ENCODE data around the gene TMEM131L. TPM values are rescaled to one million over a fixed set of nuclear protein-coding genes. Genes with fewer than 3 reads are reported as not detected.
A peak's percentile ranks its signal among the peaks of the same experiment; 100 is the strongest.
"Not testable (repeated sequence)": the region's sequence is repeated elsewhere in the genome, so short reads cannot be mapped to it uniquely, and the experiment has no call there.

TMEM131L gene
- total RNA-seq, 1 donor from 2014 or later = 28.1 TPM

DNA sequence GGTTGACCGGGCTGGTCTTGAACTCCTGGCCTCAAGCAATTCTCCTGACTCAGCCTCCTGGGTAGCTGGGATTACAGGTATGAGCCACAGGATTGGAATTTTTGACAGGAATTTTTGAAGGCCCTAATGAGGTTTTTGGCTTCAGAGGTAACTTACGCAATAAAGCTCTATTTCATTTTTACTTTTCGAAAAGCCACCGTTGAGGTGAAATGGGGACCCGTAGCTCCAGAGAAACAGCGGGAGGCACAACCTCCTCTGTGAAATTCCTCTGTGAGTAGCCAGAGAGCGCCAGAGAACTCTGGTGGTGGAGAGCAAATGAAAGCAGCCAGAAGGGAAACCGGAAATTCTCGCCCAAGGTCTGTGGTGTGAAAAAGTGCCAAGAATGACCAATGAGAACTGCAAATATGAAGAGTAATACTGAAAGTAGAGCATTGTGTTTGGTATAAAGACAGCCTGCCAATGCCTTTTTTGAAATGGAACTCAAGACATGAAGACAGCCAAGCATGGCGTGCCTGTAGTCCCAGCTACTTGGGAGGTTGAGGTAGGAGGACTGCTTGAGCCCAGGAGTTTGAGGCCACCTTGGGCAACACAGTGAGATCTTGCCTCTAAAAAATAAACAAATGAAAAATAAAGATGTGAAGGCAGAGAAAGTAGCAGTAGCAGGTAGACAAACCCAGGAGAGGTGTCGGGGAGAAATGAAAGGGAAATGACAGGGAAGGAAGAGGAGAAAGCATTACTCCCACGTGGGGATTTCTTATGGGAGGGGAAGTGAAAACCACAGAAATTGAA is 33.0 kb upstream of the TMEM131L start:
- H3K27me3 Mint-ChIP-seq (ENCODE audit: low read depth) = no peaks in the 10 kb centered on the region
- DNase-seq (ENCODE audit: low spot score) = peak; percentile 76
- peak overlapping the region; percentile 73 for H3K4me3 Mint-ChIP-seq (ENCODE audit: low read depth)
- H3K4me1 Mint-ChIP-seq (ENCODE audit: low read depth) = peaks cover 51% of the 10 kb centered on the region
- intact Hi-C loops (cut with micrococcal nuclease) = loop anchor here (1.0 to 2.0 kb wide), 8 partner anchors 11 to 210 kb away; partner anchors contain the start of gene TMEM131L
- peak overlapping the region; percentile 94 for H3K27ac Mint-ChIP-seq
- no peaks in the 10 kb centered on the region for H3K9me3 Mint-ChIP-seq
- H3K36me3 Mint-ChIP-seq (ENCODE audit: low read depth) = no peaks in the 10 kb centered on the region

DNA sequence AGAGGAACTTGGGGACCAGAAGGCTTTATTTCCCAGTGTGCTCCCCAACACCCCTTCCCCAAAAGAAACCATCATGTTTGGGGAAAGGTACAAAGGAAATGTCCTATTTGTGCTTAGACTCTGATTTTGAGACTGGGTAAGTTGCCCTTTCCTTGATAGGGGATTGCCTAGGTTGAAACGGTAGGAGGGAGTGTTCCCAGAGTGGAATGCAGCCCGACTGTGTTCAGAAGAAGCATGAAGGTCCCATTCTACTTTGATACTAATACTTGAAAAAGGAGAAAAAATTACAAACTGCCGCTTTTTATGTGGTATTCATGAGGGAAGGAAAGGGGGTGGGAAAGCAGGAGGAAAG is 32.4 kb upstream of the TMEM131L start:
- intact Hi-C loops (cut with micrococcal nuclease) = loop anchor here (1.0 to 2.0 kb wide), 8 partner anchors 11 to 209 kb away; partner anchors contain the start of gene TMEM131L
- no peaks in the 10 kb centered on the region for H3K27me3 Mint-ChIP-seq (ENCODE audit: low read depth)
- DNase-seq (ENCODE audit: low spot score) = no peak
- H3K27ac Mint-ChIP-seq = peak overlapping the region; percentile 94
- H3K4me1 Mint-ChIP-seq (ENCODE audit: low read depth) = peaks cover 49% of the 10 kb centered on the region
- no peaks in the 10 kb centered on the region for H3K36me3 Mint-ChIP-seq (ENCODE audit: low read depth)
- H3K4me3 Mint-ChIP-seq (ENCODE audit: low read depth) = peak overlapping the region; percentile 73
- H3K9me3 Mint-ChIP-seq = no peaks in the 10 kb centered on the region

GRCh38 chr4:153434190-153434589 is 32.0 kb upstream of the TMEM131L start:
- intact Hi-C loops (cut with micrococcal nuclease) = no loop called here
- Mint-ChIP-seq H3K27me3 (ENCODE audit: low read depth) (no peaks in the 10 kb centered on the region), H3K4me1 (ENCODE audit: low read depth) (peaks cover 49% of the 10 kb centered on the region), H3K36me3 (ENCODE audit: low read depth) (no peaks in the 10 kb centered on the region), H3K9me3 (no peaks in the 10 kb centered on the region), H3K4me3 (ENCODE audit: low read depth) (peak overlapping the region; percentile 73), H3K27ac (peak overlapping the region; percentile 17)
- no peak for DNase-seq (ENCODE audit: low spot score)

DNA sequence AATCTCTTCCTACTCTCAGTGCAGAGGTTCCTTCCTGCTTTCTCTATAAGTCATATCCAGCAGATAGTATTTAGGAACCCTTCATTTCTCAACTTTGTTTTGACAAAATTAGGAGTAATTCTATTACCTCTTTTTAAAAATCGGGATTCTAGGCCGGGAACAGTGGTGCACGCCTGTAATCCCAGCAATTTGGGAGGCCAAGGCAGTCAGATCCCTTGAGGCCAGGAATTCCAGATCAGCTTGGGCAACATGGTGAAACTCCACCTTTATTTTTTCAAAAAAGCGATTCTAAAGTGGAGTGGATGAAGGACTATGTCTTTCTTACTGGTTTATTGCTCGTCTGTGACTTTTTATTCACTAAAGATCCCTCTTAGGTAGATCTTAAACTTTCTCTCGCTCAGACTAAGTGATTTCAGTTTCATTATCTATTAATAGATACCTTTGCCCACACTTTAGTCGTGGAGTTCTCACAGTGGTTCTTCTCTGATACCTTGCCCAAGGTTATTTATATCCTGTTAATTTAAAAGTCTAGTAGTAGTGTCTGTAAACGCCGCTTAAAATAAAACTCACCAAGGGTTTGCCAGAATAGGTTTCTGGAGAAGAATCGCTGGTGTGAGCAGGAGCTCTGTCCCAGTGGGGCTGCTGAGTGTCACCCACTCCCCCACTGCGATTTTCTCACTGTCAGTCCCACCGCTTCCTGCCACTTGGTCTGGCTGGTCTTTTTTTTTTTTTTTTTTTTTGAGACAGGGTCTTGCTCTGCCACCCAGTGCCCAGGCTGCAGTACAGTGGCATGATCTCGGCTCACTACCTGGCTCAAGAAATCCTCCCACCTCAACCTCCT is 27.0 kb upstream of the TMEM131L start:
- Mint-ChIP-seq H3K27me3 (ENCODE audit: low read depth) (no peaks in the 10 kb centered on the region), H3K4me1 (ENCODE audit: low read depth) (peaks cover 23% of the 10 kb centered on the region), H3K27ac (peak overlapping the region; percentile 75), H3K36me3 (ENCODE audit: low read depth) (no peaks in the 10 kb centered on the region), H3K9me3 (no peaks in the 10 kb centered on the region), H3K4me3 (ENCODE audit: low read depth) (peak overlapping the region; percentile 71)
- intact Hi-C loops (cut with micrococcal nuclease) = no loop called here
- no peak for DNase-seq (ENCODE audit: low spot score)

DNA sequence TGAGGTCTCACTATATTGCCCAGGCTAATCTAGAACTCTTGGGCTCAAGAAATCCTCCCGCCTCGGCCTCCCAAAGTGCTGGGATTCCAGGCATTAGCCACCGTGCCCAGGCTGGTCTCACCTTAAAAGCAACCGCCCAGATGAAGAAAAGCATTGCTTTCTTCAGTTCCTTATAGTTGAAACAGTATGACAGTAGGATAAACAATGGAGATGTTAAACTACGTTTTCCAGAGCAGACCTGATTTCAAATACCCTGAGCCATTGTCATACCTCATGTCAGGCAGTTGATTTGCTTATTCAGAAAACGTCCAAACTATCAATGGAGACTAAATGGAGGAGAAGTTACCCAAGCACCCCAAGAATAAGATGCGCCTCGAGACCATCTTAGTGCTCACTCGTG is 26.3 kb upstream of the TMEM131L start:
- H3K27me3 Mint-ChIP-seq (ENCODE audit: low read depth) = no peaks in the 10 kb centered on the region
- intact Hi-C loops (cut with micrococcal nuclease) = no loop called here
- H3K4me3 Mint-ChIP-seq (ENCODE audit: low read depth) = peak overlapping the region; percentile 71

DNA sequence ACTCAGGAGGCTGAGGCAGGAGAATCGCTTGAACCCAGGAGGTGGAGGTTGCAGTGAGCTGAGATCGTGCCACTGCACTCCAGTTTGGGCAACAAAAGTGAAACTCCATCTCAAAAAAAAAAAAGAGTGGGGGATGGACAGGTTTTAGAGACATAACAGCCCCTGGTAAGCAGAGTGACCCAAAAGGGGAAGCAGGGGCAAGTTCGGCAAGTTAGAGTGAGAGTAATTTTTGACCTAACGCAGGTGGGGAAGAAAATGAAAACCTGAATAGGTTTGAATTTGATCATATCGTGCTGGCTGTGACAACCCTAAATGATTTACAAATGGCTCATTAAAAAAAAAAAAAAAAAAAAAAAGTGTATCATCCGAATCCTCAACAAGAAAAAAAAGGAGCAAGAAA is 25.7 kb upstream of the TMEM131L start:
- DNase-seq (ENCODE audit: low spot score) = no peak
- H3K9me3 Mint-ChIP-seq = no peaks in the 10 kb centered on the region
- intact Hi-C loops (cut with micrococcal nuclease) = no loop called here
- H3K4me3 Mint-ChIP-seq (ENCODE audit: low read depth) = no peak overlapping the region
- H3K27me3 Mint-ChIP-seq (ENCODE audit: low read depth) = no peaks in the 10 kb centered on the region
- H3K4me1 Mint-ChIP-seq (ENCODE audit: low read depth) = peaks cover 19% of the 10 kb centered on the region
- H3K36me3 Mint-ChIP-seq (ENCODE audit: low read depth) = no peaks in the 10 kb centered on the region
- no peak overlapping the region for H3K27ac Mint-ChIP-seq

More for the DNA sequence above, 26.3 kb upstream of the TMEM131L start:
- H3K27ac Mint-ChIP-seq = no peak overlapping the region
- no peak for DNase-seq (ENCODE audit: low spot score)
- peaks cover 19% of the 10 kb centered on the region for H3K4me1 Mint-ChIP-seq (ENCODE audit: low read depth)
- no peaks in the 10 kb centered on the region for H3K9me3 Mint-ChIP-seq
- no peaks in the 10 kb centered on the region for H3K36me3 Mint-ChIP-seq (ENCODE audit: low read depth)

DNA sequence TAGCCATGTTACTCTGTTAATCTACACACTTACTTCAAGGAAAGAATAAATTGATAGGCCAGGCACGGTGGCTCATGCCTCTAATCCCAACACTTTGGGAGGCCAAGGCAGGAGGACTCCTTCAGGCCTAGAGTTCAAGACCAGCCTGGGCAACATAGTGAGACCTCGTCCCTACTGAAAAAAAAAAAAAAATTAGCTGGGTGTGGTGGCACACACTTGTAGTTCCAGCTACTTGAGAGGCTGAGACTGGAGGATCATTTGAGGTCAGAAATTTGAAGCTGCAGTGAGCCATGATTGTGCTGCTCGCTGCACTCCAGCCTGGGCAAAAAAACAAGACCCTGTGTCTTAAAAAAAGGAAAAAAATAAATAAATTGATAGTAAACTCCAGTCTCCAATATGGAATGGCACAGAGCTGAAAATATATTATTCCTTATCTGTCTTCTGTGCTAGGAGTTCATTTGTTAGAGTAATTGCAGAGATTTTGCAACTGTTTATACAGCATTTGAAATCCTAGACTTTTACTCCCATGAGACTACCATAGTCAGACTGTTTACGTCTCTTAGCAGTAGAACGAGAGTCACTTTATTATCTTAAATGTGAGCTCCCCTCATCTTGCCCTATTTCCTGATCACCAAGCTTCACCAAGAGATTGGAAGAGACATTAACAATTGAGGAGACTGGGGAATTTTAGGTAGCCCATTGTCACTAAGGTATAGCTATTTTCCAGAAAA is 18.8 kb upstream of the TMEM131L start:
- intact Hi-C loops (cut with micrococcal nuclease) = no loop called here
- no peak overlapping the region for H3K27ac Mint-ChIP-seq
- H3K36me3 Mint-ChIP-seq (ENCODE audit: low read depth) = no peaks in the 10 kb centered on the region
- H3K4me3 Mint-ChIP-seq (ENCODE audit: low read depth) = no peak overlapping the region
- no peaks in the 10 kb centered on the region for H3K9me3 Mint-ChIP-seq
- no peak for DNase-seq (ENCODE audit: low spot score)
- H3K4me1 Mint-ChIP-seq (ENCODE audit: low read depth) = peaks cover 16% of the 10 kb centered on the region
- H3K27me3 Mint-ChIP-seq (ENCODE audit: low read depth) = no peaks in the 10 kb centered on the region

GRCh38 chr4:153448003-153448731 is 18.0 kb upstream of the TMEM131L start:
- no peak for DNase-seq (ENCODE audit: low spot score)
- Mint-ChIP-seq H3K27me3 (ENCODE audit: low read depth) (no peaks in the 10 kb centered on the region), H3K9me3 (no peaks in the 10 kb centered on the region), H3K36me3 (ENCODE audit: low read depth) (no peaks in the 10 kb centered on the region), H3K4me3 (ENCODE audit: low read depth) (no peak overlapping the region), H3K4me1 (ENCODE audit: low read depth) (peaks cover 13% of the 10 kb centered on the region), H3K27ac (no peak overlapping the region)
- intact Hi-C loops (cut with micrococcal nuclease) = no loop called here

- H3K4me1 Mint-ChIP-seq (ENCODE audit: low read depth) = peaks cover 11% of the 10 kb centered on the region
- no peak for DNase-seq (ENCODE audit: low spot score)
- no peak overlapping the region for H3K4me3 Mint-ChIP-seq (ENCODE audit: low read depth)
- H3K27me3 Mint-ChIP-seq (ENCODE audit: low read depth) = no peaks in the 10 kb centered on the region
- no peak overlapping the region for H3K27ac Mint-ChIP-seq
- no peaks in the 10 kb centered on the region for H3K36me3 Mint-ChIP-seq (ENCODE audit: low read depth)
- no peaks in the 10 kb centered on the region for H3K9me3 Mint-ChIP-seq
- intact Hi-C loops (cut with micrococcal nuclease) = no loop called here
These were observed 16.8 kb upstream of the TMEM131L start for GRCh38 chr4:153449338-153449737.

- Mint-ChIP-seq H3K27ac (peak overlapping the region; percentile 69), H3K4me3 (ENCODE audit: low read depth) (peak overlapping the region; percentile 34), H3K4me1 (ENCODE audit: low read depth) (peaks cover 11% of the 10 kb centered on the region), H3K27me3 (ENCODE audit: low read depth) (no peaks in the 10 kb centered on the region), H3K36me3 (ENCODE audit: low read depth) (no peaks in the 10 kb centered on the region), H3K9me3 (no peaks in the 10 kb centered on the region)
- intact Hi-C loops (cut with micrococcal nuclease) = loop anchor here (2.0 kb wide), 1 partner anchor 14 kb away; no protein-coding TSS in a partner anchor
- DNase-seq (ENCODE audit: low spot score) = no peak
These were observed 15.6 kb upstream of the TMEM131L start for GRCh38 chr4:153450544-153450917.

DNA sequence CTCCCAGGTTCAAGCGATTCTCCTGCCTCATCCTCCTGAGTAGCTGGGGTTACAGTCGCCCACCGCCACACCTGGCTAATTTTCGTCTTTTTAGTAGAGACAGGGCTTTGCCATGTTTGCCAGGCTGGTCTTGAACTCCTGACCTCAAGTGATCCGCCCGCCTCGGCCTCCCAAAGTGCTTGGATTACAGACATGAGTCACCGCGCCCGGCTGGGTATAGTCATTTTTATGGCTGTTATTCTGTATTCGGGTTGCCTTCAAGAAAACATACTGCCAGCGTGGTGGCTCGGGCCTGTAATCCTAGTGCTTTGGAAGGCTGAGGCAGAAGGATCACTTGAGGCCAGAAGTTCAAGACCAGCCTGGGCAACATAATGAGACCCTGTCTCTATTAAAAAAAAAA is 15.0 kb upstream of the TMEM131L start:
- not testable (repeated sequence) for H3K27ac Mint-ChIP-seq

More for the DNA sequence above, 15.0 kb upstream of the TMEM131L start:
- H3K36me3 Mint-ChIP-seq (ENCODE audit: low read depth); H3K9me3 Mint-ChIP-seq; H3K4me3 Mint-ChIP-seq (ENCODE audit: low read depth); DNase-seq (ENCODE audit: low spot score); H3K27me3 Mint-ChIP-seq (ENCODE audit: low read depth): not testable (repeated sequence)
- H3K4me1 Mint-ChIP-seq (ENCODE audit: low read depth) = peaks cover 11% of the 10 kb centered on the region
- intact Hi-C loops (cut with micrococcal nuclease) = loop anchor here (2.0 kb wide), 1 partner anchor 14 kb away; no protein-coding TSS in a partner anchor
